Parathyroid adenoma (tissue), 2 donors: Measurements from ENCODE around the gene PHF21B.

Source experiments
- H2AFZ ChIP-seq: fragments of 300-600 bp; sonication (generic); one replicate; pipeline ENCODE4 v1.7.0; 2017; ENCODE audit warnings: antibody characterized with exemption, mild to moderate bottlenecking
- H3K27ac ChIP-seq: fragments of 300-600 bp; sonication (generic); one replicate; pipeline ENCODE4 v1.7.0; 2017
- H3K27me3 ChIP-seq: fragments of 300-600 bp; sonication (generic); one replicate; pipeline ENCODE4 v1.7.0; 2017; ENCODE audit warnings: low read length; ENCODE audit not compliant: control insufficient read depth, insufficient read depth
- H3K36me3 ChIP-seq: fragments of 300-600 bp; sonication (generic); one replicate; pipeline ENCODE4 v1.7.0; 2017; ENCODE audit warnings: low read length; ENCODE audit not compliant: control insufficient read depth, insufficient read depth
- H3K4me1 ChIP-seq: fragments of 300-600 bp; sonication (generic); one replicate; pipeline ENCODE4 v1.7.0; 2017; ENCODE audit warnings: control low read depth
- H3K4me2 ChIP-seq: fragments of 300-600 bp; sonication (generic); one replicate; pipeline ENCODE4 v1.7.0; 2017; ENCODE audit warnings: low read length
- H3K4me3 ChIP-seq: fragments of 300-600 bp; sonication (generic); one replicate; pipeline ENCODE4 v1.7.0; 2017; ENCODE audit warnings: low read depth, low read length
- H3K79me2 ChIP-seq: fragments of 300-600 bp; sonication (generic); one replicate; pipeline ENCODE4 v1.7.0; 2017; ENCODE audit warnings: control low read depth
- H3K9ac ChIP-seq: fragments of 300-600 bp; sonication (generic); one replicate; pipeline ENCODE4 v1.7.0; 2017; ENCODE audit warnings: mild to moderate bottlenecking
- H3K9me3 ChIP-seq: fragments of 300-600 bp; sonication (generic); one replicate; pipeline ENCODE4 v1.7.0; 2017; ENCODE audit warnings: low read length; ENCODE audit not compliant: control insufficient read depth
- CTCF ChIP-seq: fragments of 300-600 bp; sonication (generic); IDR thresholded peaks from one replicate; pipeline ENCODE4 v1.7.0; 2017; ENCODE audit warnings: antibody characterized with exemption, mild to moderate bottlenecking
- donor health status: primary hyperparathyroidism.

The PHF21B gene

GRCh38 chr22:44882226-44882905, 127.4 kb downstream of the PHF21B start:
- no peaks in the 10 kb centered on the region for H3K27me3 ChIP-seq
- H3K4me1 ChIP-seq, result no peaks in the 10 kb centered on the region
- no peak overlapping the region for H2AFZ ChIP-seq
- no peak overlapping the region for H3K4me3 ChIP-seq
- no peaks in the 10 kb centered on the region for H3K36me3 ChIP-seq
- TF ChIP-seq CTCF, result no peak
- H3K4me2 ChIP-seq, result no peak overlapping the region
- H3K9ac ChIP-seq, result no peak overlapping the region
- no peaks in the 10 kb centered on the region for H3K79me2 ChIP-seq
- no peaks in the 10 kb centered on the region for H3K9me3 ChIP-seq
- no peak overlapping the region for H3K27ac ChIP-seq

- Histone ChIP-seq H3K4me3 (no peak overlapping the region), H3K9ac (no peak overlapping the region), H3K9me3 (no peaks in the 10 kb centered on the region), H3K79me2 (no peaks in the 10 kb centered on the region), H3K27me3 (no peaks in the 10 kb centered on the region), H3K27ac (no peak overlapping the region), H3K4me1 (no peaks in the 10 kb centered on the region), H2AFZ (no peak overlapping the region), H3K36me3 (no peaks in the 10 kb centered on the region), H3K4me2 (no peak overlapping the region)
- TF ChIP-seq CTCF, result no peak
Measured at GRCh38 chr22:44881624-44882023, 128.2 kb downstream of the PHF21B start.

GRCh38 chr22:44880610-44881290, 129.1 kb downstream of the PHF21B start:
- H3K9ac ChIP-seq, result no peak overlapping the region
- no peaks in the 10 kb centered on the region for H3K27me3 ChIP-seq
- TF ChIP-seq CTCF, result no peak
- no peaks in the 10 kb centered on the region for H3K36me3 ChIP-seq
- no peaks in the 10 kb centered on the region for H3K9me3 ChIP-seq
- H3K4me2 ChIP-seq, result no peak overlapping the region
- H2AFZ ChIP-seq, result no peak overlapping the region
- H3K27ac ChIP-seq, result no peak overlapping the region
- no peak overlapping the region for H3K4me3 ChIP-seq
- no peaks in the 10 kb centered on the region for H3K79me2 ChIP-seq
- no peaks in the 10 kb centered on the region for H3K4me1 ChIP-seq

- Histone ChIP-seq H2AFZ (no peak overlapping the region), H3K4me1 (no peaks in the 10 kb centered on the region), H3K79me2 (no peaks in the 10 kb centered on the region), H3K27me3 (no peaks in the 10 kb centered on the region), H3K4me2 (no peak overlapping the region), H3K9me3 (no peaks in the 10 kb centered on the region), H3K36me3 (no peaks in the 10 kb centered on the region), H3K9ac (no peak overlapping the region), H3K27ac (no peak overlapping the region), H3K4me3 (no peak overlapping the region)
- TF ChIP-seq CTCF, result no peak
Measured at GRCh38 chr22:44879301-44879680, 130.5 kb downstream of the PHF21B start.
